Measurements from ENCODE around the gene CRYBG2. TPM values are rescaled to one million over a fixed set of nuclear protein-coding genes. Genes with fewer than 3 reads are reported as not detected.

Gene CRYBG2
- total and polyA plus RNA-seq, 2 of the 13 experiments (the other 11 are each of a cell fraction or from before 2014, with no cell fraction given): 1.3 to 2.9 TPM

- TF ChIP-seq ZNF414 (CRISPR knock-in tag; IDR thresholded peaks at IDR 0.05): no peak
- 0 out of 2 replicates have a peak, but pooled peaks have one; percentile 34 for TF ChIP-seq CREB1 (IDR thresholded peaks at IDR 0.05)
- peak; percentile 70 for TF ChIP-seq CREB1 (CRISPR knock-in tag; IDR thresholded peaks at IDR 0.05)
- TF ChIP-seq SMAD1 (CRISPR knock-in tag; IDR thresholded peaks at IDR 0.05; ENCODE audit: borderline replicate concordance, low read depth): no peak
- TF ChIP-seq CEBPB (IDR thresholded peaks at IDR 0.05; ENCODE audit: borderline replicate concordance, low read depth, low read length): no peak
- TF ChIP-seq AHDC1 (CRISPR knock-in tag; IDR thresholded peaks at IDR 0.05; ENCODE audit: borderline replicate concordance): no peak
- TF ChIP-seq PLSCR1 (CRISPR knock-in tag; IDR thresholded peaks at IDR 0.05; ENCODE audit: borderline replicate concordance): no peak
- TF ChIP-seq HMGXB3 (CRISPR knock-in tag; IDR thresholded peaks at IDR 0.05; ENCODE audit: borderline replicate concordance): peak; percentile 94
- TF ChIP-seq ELF3 (CRISPR knock-in tag; IDR thresholded peaks at IDR 0.05): no peak
- no peak for TF ChIP-seq REXO4 (CRISPR knock-in tag; IDR thresholded peaks at IDR 0.05; ENCODE audit: borderline replicate concordance)
- TF ChIP-seq, protein P1, sequence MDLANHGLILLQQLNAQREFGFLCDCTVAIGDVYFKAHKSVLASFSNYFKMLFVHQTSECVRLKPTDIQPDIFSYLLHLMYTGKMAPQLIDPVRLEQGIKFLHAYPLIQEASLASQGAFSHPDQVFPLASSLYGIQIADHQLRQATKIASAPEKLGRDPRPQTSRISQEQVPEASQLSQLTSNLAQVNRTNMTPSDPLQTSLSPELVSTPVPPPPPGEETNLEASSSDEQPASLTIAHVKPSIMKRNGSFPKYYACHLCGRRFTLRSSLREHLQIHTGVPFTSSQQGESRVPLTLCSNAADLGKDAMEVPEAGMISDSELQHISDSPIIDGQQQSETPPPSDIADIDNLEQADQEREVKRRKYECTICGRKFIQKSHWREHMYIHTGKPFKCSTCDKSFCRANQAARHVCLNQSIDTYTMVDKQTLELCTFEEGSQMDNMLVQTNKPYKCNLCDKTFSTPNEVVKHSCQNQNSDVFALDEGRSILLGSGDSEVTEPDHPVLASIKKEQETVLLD (CRISPR knock-in tag; IDR thresholded peaks at IDR 0.05; ENCODE audit: low read depth): no peak
- no peak for TF ChIP-seq ZNF282 (IDR thresholded peaks at IDR 0.05; ENCODE audit: partially characterized antibody)
- TF ChIP-seq PRMT3 (CRISPR knock-in tag; IDR thresholded peaks at IDR 0.05; ENCODE audit: borderline replicate concordance, low read depth): no peak
- no peak for TF ChIP-seq MIER2 (CRISPR knock-in tag; IDR thresholded peaks at IDR 0.05)
Measured at GRCh38 chr1:26306290-26307229, 47.4 kb downstream of the CRYBG2 start, which contains the start of gene UBXN11 (continued).
